Stimulated activated CD8-positive, alpha-beta memory T cell treated with anti-CD3 and anti-CD28 coated beads, Interleukin-4, amount 100 ng/mL, for 1 hour (primary cell): ENCODE results near the gene NOP56.

Source experiments
- DNase-seq, 2 donors: peaks; one replicate each; pipeline ENCODE4 v3.0.0-alpha.2; 2020; ENCODE audit warnings: low read depth in 2 of 2, low spot score in 1 of 2

The NOP56 gene

DNA sequence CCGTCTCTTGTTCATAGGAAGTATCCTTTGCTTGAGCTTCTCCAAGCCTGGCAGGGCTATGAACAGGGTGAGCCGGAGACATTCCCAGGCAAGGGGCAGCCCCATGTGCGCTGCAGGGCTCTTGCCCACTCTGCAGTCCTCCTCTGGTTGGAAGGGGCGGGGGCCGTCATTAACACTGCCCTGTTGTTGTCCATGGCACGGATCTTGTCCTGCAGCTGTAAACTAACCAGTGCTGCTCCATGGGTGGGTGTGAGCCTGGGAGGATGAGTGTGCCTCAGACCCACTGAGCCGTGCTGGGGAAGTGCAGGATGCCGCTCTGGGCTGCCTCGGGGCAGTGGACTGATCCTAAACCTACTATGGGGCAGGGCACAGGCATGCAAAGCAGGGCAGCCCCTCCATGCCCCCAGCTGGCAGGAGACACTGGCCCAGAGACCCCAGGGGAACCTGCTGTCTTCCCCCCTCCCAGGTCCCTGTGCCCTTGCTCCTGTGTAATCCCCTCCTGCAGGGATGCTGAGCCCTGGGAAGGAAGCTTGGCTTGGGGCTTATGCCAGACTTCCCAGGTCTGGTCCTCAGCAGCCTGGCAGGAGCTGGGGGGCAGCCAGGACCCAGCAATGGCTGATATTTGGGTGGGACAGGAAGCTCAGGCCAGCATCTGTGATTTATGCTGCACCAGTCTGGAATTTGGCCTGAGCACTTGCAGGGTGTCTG, 48.6 kb downstream of the NOP56 start:
- DNase-seq: no peak

DNA sequence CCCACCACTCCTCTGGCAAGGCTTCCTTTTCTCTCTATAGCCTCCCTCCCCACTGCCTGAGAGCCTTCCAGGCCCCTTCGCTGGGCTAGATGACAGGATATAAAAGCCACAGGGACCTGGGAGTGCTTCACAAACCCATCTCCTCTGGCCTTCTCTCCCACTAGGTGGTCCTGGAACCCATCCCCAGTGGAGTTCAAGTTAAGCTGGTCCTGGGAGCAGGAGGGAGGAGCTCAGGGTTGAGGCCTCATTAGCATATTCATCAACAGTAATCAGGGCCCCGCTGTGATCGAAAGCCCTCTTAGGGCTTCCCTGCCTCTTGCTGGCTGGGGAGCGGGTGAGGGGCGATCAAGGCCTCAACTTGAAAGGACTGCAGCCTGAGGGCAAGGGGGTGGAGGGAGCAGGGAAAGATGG, 49.2 kb downstream of the NOP56 start:
- no peak for DNase-seq

DNA sequence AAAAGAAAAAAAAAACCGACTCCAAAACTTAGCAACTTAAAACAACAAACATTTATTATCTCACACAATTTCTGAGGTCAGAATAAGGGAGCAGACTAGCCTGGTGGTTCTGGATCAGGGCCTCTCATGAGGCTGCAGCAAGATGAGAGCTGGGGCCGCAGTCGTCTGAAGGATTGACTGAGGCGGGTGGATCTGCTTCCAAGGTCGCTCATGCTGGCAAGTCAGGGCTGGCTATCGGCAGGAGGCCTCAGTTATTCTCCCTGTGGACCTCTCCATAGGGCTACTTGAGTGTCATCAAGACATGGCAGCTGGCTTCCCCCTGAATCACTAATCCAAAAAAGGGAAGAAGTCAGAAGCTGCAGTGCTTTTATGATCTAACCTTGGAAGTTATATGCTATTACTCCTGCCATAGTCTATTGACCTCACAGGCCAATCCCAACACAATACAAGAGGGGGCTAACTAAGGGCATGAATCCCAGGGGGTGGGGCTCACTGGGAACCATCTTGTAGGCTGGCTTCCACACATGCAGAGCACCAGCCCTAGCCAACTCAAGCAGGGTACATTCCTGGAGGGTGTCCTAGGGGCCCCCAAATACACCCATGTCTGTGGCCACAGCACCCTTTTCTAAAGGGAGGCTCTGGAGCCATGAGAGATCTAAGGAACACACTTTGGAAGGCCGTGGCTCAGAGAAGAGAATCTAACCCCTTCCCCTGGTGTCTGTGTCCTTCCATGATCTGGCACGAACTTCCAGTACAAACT, 51.5 kb downstream of the NOP56 start:
- DNase-seq: no peak

GRCh38 chr20:2705931-2706645, 53.7 kb downstream of the NOP56 start:
- DNase-seq: no peak

- no peak for DNase-seq
Measured at GRCh38 chr20:2706688-2707352, 54.4 kb downstream of the NOP56 start.

- DNase-seq: no peak
Measured at GRCh38 chr20:2707353-2708072, 55.1 kb downstream of the NOP56 start.
